ENCODE measurements around the gene GPR161.

DNA sequence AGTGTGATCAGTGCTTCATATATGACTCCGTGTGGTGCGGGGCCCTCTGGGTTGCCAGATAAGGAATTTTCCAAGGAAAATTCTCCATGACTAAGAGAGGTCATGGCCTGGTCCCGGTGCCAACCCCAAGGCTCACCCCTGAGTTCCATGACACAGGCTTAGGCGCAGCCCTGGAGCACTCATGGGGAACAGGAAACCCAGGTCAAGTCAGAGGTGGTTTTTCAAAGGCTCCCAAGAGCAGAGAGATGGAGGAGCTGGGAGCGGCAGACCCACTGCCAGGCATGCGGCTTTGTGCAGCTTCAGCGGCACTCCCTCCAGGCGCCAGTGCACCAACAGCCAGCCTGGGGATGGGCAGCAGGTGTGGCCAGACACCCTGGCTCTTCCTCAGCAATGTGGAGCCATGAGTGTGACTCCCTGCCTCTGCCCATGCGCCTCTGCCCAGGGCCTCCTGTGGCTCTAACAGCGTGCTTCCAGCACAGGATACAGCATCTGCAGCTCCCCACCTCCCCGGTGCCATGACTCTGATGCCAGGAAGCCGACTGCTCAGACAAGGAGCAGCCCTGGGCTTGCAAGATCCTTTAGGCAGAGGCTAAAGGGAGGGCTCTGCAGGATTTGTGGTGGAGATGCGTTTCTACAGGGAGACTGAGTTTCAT, 47.3 kb downstream of the GPR161 start:
- TF ChIP-seq SIN3A (IDR thresholded peaks at IDR 0.05; ENCODE audit: low read depth, low read length): no peak
- no peak for TF ChIP-seq ZBTB33 (IDR thresholded peaks at IDR 0.05)
- TF ChIP-seq RAD21 (IDR thresholded peaks at IDR 0.05; ENCODE audit: insufficient read depth, low read depth, low read length): no peak
- no peak for TF ChIP-seq CTCF (IDR thresholded peaks at IDR 0.05 in 2 of 3, conservative IDR thresholded peaks at IDR 0.05 in 1 of 3; ENCODE audit: control insufficient read depth in 2 of 3, extremely low read depth in 1 of 3, insufficient read depth in 1 of 3, low read depth in 3 of 3, low read length in 3 of 3)
- no peak for TF ChIP-seq NKRF (conservative IDR thresholded peaks at IDR 0.05)
- TF ChIP-seq ASH2L (IDR thresholded peaks at IDR 0.05; ENCODE audit: borderline replicate concordance, low read depth): no peak
- TF ChIP-seq EP300 (IDR thresholded peaks at IDR 0.05; ENCODE audit: borderline replicate concordance in 1 of 2, control insufficient read depth in 1 of 2, low read depth in 2 of 2, low read length in 2 of 2): no peak
- no peak for TF ChIP-seq ELK1 (IDR thresholded peaks at IDR 0.05; ENCODE audit: low read depth, low read length)
- no peak for TF ChIP-seq CBFB (IDR thresholded peaks at IDR 0.05; ENCODE audit: low read depth)
- no peak for TF ChIP-seq HCFC1 (IDR thresholded peaks at IDR 0.05; ENCODE audit: low read length)
- TF ChIP-seq CHD4 (IDR thresholded peaks at IDR 0.05): no peak
